AML-193 (cell line): ENCODE measurements around the gene MED13L.

ENCODE experiments used
- DNase-seq, 2 experiments: peaks; one replicate each; lab custom pipeline; 2025; lab: John Stamatoyannopoulos, UW

Gene MED13L

DNA sequence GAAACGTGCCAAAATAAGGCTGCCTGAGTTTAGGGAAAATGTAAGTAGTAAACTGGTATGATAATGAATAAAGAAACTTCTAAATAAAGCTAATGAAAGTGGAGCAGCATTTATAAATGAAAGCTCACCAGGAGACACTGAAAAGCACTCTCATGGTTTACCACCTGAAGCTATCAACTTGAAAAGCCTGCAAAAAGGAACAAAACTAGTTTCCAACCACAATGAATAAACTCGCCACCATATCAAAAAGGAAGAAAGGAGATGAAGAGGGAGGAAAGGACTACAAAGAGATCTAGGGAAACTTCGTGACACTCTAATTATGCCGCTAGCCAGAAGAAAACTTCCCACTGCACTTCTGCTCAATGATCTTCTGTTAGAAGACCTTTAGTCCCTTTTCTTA is 66.7 kb downstream of the MED13L start:
- DNase-seq, result no peak

DNA sequence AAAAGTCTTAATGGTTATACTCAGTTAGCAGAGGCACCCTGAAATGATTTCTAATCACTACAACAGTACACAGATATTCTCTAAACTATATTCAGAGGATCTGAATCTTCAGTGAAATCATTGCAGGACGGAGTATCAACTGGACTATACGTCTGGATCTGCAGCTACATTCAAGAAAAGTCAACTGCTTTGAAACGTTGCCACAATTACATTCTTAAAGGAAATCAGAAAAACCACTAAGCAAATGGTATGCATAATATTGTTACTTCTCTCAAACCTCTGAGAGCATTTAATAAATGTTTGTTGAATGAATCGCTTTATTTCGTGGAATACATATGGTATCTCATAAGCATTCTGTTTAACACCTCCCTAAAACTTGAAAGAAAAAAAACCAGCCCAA is 67.4 kb downstream of the MED13L start:
- no peak for DNase-seq

DNA sequence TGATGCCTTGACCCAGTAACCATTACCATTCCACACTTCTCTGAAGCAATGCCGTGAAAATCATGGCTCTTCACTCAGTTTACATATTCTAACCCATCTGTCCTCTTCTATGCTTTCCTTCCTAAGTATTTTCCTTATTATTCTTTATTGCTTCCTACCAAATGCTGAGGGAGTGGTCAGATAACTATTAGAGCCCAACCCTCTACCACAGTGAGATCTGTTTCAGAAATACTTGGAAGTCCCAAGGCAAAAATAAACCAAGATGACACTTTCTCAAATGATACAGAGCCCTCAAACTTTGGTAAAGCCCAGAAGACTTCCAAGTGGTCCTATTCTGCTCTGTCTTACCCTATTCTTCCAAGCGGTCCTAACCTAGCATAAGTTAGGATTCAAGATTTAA is 68.0 kb downstream of the MED13L start:
- DNase-seq, result no peak

DNA sequence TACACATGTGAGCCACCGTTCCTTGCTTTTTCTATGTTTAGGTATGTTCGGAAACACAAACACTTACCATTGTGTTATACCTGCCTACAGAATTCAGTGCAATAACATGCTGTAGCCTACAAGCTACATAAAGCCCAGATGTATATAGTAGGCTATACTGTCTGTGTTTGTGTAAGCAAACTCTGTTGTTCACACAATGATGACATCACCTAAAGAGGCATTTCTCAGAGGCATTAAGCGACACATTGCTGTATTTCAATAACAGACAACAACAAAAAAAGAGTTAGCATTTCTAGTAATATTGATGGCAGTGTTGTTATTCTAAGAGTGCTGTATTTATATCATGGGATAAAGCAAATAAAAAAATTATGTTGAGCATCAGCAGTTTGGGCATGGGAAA is 70.2 kb downstream of the MED13L start:
- DNase-seq, result no peak

DNA sequence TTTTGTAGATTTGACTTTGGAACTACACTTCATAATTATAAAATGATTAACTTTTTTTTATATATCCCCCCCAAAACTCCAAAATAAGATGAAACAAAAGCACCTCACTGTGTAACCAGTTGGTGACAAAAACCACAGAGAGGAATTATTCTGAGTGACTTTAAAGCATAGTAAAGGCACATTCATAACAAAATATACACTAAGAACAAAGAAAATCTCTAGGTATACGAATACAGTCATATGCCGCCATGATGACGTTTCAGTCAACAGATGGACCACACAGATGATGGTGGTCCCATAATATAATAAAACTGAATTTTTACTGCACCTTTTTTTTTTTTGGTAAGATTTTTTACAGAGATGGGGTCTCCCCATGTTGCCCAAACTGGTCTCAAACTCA is 70.7 kb downstream of the MED13L start:
- no peak for DNase-seq

DNA sequence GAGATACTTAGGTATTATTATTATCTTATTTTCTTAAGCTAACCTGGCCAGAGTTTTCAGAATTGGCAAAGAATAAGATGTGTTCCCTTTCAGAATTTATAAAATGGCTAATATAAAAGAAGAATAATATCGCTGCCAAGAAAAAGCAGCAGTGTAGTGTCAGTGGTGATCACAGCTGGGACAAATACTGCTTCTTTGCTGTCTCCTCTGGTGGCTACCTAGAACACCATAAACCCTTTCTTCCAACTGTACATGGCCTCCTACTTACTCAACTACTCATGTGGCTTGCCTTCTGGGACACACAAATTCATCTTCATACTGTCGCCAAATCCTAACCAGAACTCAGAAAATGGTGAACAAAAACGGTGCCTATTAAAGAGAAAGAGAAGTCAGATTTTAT is 72.7 kb downstream of the MED13L start:
- DNase-seq, result no peak

DNA sequence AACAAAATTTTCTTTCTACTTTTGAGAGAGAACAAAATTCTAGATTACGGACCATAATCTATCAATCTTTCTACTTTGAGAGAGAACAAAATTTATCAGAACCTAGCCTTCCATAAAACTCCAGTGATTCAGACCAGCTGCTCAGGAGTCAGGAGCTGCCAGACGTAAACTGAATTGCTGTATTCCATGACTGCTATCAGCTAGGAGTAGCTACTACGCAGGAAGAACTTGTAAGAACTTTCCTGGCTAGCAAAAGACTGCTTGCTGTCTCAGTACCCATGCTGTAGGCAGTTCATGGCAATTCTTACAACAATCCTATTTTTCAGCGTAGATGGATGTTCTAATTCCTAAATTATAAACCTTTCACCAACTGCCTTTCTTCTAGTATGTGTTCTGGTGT is 73.3 kb downstream of the MED13L start:
- DNase-seq, result no peak

DNA sequence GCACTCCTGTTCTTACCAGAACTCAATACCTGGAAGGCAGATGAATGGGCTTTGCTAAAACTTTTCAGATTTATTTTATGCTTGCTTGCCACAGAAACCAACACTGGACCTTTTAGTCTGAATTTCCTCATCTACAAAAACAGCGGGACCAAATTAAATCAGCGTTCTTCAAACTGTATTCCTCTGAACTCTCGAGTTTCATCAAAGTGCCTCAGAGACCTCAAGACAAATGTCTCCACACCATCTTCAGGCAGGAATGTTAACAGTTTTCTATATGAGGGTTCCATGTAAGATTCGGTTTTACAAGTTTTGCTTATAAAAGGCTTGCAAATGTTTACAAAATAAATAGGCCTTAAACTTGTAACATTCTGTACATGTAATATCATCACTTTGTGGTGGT is 74.6 kb downstream of the MED13L start:
- no peak for DNase-seq

DNA sequence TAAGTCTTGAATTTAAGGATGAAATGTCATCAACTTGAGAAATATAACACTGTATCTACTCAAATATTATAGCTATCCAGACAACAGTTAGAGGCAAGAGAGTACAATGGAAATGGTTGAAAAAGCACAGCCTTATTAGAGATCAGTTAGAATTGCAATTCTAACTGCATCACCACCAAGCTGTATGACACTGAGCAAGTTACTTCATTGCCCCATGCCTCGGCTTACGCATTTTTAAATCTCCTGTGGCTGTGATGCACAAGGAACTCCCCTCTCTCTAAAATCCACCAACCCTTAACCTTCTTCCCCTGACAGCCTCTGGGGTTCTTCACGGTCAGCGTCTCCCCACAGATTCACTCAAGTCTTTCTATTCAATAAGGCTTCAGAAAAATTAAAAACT is 75.1 kb downstream of the MED13L start:
- no peak for DNase-seq

DNA sequence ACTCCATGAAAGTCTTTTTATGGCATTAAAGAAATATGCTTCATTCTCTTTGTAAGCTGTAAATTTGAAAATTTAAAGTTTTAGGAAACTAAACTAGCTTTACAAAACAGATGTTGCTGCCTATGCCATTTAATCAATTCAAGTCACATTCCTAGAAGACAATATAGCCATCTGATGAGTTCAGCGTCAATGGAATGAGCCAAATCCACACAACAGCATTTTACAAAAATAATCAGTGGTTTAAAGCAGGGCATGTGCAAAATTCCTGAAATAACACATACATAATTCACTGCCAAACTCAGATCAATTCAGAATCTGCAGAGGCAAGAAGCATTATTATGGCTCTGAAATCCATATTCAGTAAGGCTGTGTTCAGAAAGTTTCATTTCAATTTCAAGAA is 75.6 kb downstream of the MED13L start:
- no peak for DNase-seq

DNA sequence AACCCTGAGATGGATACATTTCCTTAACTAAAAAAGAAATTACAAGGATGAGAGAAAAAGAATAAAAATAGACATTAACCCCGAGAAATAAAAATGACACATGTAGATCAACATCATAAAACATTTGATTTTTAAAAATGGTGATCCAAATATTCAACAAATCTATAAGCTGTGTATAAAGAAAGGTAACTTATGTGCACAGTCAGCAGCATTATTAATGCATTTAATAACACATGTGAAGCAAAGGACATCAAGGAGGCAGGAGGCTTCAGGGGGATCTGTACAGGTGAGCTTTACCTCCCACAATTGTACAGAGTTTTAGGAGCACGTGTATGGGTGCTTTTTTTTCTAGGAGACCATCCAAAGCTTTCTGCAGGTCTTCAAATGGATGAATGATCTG is 76.1 kb downstream of the MED13L start:
- DNase-seq, result no peak

DNA sequence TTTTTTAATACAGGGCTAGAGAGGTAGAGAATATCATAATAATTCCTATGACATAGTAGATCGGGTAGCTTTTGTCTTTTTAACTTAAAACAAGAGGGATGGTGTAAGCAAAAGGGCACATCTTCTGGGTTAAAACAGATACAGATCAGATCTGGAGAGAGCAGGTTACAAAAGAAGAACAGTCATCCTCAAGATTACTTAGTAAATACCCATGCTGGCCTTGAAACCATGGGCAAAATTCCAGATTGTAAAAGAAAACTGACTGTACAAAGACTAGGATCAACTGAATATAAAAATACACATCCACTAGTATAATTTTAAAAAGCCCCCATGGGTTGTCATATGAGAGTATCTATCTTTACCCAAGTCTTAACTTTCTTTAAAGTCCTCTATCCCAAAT is 76.7 kb downstream of the MED13L start:
- DNase-seq, result no peak

DNA sequence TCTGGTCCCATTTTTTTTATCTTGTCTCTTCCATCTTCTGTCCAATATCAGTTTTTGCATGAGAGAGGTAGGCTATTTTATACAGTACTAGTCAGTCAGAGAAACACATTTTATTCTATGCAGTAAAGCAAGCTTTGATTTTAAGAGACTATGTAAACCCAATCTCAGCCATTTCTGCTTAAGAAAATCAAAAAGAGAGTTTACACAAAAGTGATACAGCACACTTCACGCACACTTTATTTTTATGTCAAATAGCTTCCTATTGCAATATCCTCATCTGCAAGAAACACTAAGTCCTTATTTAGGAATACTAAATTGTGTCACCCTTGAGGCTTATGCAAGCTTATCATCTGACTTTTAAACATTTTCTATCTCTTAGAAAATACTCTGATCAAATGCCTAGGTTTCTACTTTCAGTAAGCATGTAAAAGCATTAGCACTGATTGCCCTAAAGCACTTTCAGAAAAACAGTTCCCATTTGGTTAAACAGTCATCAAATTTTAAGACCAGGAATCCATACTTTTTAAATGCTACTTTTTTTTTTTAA is 78.3 kb downstream of the MED13L start:
- DNase-seq, result peak; percentile 43 to 47

DNA sequence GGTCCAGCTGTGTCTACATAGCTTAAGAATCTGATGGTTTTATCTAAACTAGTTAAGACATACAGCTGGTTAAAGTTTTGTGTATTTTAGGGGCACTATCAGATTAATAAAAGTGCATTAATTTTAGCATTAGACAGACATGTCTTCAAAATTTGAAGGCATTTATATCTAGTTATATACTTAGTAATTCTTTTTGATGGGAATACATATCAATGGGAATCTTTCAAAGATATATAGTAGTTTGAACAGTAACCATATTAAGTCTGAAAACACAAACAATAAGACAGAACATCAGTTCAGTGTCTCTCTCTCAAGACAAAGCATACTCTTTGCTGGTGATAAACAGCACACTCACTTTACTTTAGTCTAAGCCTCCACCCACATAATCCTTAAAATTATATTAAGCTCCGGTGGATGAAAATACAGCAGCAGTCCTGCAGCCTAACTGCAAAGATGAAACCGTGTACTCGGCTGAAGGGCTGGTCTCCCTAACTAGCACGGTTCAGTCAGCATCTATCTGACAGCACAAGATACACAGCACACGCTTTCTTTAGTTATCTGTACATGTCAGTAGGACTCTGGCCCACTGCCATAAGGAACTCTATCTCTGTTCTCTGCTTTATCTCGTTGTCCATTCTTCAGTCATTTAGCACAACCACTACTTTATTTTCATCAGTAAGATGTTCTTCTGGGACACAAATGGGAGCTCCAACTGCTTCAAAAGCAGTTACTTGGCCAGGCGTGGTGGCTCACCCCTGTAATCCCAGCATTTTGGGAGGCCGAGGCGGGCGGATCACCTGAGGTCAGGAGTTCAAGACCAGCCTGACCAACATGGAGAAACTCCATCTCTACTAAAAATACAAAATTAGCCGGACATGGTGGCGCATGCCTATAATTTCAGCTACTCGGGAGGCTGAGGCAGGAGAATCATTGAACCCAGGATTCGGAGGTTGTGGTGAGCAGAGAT is 80.5 kb downstream of the MED13L start:
- no peak for DNase-seq

DNA sequence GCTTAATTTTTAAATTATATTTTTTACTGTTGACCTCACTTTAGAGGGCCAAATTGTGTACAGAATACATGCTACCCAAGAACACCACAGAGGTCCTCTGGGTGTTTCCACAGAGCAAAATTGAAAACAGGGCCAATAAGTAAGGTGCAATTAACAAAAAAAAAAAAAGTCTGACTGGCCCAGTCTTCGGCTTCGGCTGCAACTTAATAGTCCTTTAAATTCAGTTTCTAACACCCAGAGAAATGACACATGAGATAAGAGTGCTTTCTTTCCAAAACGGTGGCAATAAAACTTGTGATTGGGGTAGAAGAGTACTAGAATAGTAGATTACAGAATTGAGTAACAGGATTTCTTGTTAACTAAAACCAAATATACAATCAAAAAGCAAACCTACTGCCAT is 81.3 kb downstream of the MED13L start:
- DNase-seq, result no peak

DNA sequence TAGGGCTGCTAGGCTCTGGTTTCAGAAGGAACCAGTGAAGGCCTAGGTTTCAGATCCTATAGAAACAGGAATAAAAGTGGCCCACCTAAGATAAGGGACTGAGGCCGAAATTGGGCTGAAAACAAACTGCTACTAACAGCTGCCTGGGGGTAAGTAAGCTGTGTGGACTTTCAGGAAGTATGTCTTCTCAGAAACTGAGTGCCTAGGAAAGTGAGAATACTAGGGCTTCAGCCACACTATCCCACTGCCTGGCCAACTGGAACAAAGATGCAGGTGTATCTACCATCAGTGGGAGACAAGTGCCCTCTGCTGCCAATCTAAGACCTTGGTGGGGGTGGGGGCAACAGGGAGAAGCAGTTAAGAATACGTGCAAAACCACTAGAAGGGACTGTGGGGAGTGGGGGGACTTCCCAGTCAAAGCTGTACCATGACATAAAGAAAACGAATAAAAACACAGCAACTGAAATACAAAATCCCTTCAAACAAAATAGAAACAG is 82.5 kb downstream of the MED13L start:
- DNase-seq, result no peak

DNA sequence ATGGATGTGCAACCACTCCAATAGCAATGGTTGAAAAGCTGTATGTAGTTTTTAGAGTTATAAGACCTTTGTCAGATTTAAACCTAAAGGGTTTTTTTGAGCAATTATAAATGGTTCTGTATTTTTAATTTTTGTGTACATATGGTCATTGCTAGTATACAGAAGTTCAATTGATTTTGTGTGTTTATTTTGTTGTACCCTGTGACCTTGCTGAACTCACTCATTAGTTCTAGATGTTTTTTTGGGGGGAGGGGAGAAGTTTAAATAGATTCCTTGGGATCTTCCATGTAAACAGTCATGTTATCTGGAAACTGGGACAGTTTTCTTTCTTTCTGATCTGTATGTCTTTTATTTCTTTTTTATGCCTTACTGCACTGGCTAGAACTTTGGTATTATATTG is 87.8 kb downstream of the MED13L start:
- no peak for DNase-seq

DNA sequence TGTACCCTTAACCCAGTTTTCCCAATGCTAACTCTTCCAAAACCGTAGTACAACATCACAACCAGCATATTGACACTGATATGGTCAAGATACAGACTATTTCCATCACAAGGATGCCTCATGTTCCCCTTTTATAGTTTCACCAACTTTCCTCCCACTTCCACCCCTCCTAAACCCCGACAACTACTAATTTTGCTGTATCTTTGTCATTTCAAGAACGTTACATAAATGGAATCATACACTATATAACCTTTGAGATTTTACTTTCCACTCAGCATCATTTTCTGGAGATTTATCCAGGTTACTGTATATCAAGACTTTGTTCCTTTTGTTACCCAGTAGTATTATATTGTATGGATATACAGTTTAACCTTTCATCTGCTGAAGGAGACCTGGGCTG is 88.9 kb downstream of the MED13L start:
- DNase-seq, result no peak

DNA sequence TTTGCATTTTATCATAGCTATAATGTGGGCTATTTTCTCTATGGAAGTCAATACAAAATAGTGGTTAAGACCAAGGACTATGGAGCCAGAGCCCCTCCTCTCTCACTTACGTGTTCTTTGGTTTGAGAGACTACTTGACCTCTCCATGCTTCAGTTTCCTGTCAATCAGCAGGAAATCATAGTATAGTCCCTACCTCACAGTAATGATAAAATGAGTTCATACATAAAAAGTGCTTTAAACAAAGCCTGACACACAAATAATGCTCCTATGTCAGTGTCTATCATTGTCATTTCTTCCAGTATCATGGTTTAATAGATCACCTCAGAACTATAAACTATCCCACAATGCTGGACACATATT is 90.4 kb downstream of the MED13L start:
- no peak for DNase-seq

DNA sequence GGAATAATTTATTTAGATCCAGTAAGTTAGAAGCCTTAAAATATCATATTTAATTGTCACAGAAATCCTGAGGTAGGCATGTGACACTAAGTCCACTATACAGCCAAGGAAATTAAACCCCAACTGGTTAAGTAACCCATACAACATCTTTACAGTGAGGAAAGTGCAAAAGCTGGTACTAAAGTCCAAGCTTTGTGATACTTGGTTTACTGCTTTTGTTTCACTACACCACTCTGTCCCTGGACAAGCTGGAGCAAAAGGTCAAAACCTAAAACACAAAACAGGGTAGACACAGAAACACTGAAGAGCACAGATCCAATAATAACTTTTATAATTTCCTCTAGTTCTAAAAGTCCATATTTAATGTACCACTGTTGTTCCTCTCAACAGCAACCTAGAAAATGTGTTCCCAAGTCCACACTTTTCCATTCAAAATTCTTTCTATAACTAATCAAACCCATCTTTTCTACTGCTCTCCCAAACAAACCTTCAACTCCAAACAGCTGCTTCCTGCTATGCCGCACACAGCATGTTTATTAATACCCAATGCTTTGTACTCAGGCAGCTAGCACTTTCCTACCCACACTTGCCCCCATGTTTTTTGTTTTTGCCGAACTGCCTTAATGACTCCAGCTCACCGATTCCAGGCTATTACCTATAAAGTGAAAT is 90.9 kb downstream of the MED13L start:
- no peak for DNase-seq

DNA sequence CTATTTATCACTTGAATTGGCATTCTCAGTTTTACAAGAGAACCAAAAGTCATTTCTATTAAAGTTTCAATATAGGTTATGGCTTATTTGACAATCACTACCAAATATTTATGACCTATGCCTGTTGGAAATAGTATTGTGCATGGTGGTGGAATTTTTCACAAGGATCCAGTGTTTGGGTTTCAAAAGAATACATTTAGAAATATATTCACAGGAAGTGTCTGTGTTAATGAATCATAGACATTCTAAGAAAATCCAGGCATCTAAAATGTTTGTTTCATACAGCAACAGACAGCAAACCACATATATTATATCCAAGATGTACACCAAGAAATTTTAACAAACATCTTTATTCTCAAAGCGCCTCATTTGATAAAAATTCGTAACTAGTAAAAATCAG is 92.7 kb downstream of the MED13L start:
- DNase-seq, result no peak

DNA sequence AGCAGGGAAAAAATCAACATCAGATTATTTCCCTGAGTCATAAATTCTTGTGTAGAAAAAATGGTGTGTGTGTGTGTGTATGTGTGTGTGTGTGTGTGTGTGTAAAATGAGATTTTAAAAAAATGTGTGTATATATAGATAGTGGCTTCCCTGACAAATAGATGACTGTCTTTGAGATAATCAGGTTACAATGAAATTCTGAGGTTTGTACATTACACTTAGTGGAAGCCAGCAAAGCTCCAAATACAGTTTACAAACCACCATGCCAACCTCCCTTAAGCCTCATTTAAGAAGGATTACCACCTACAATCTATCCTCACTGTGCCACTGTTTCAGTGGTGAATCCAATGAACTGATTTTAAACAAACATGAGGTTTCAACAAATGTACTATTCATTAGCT is 93.8 kb downstream of the MED13L start:
- DNase-seq, result no peak
